DOHH2 (cell line): ENCODE data around the gene PCSK7.

Source experiments
- CTCF ChIP-seq: fragments of 200-600 bp; sonication (generic); IDR thresholded peaks from one replicate; pipeline ENCODE4 v1.5.1; 2014; ENCODE audit warnings: antibody characterized with exemption, mild to moderate bottlenecking, low read depth, low read length; ENCODE audit not compliant: poor library complexity, severe bottlenecking
- EZH2phosphoT487 ChIP-seq: fragments of 200-600 bp; sonication (generic); IDR thresholded peaks from 2 replicates; pipeline ENCODE4 v1.6.1; 2017; ENCODE audit warnings: borderline replicate concordance, mild to moderate bottlenecking, antibody characterized with exemption, low read length, moderate library complexity, mixed read lengths

GRCh38 chr11:117181586-117182550 lies 50.0 kb downstream of the PCSK7 start:
- no peak for TF ChIP-seq CTCF
- TF ChIP-seq EZH2phosphoT487: no peak
